Gastroesophageal sphincter (tissue), 4 donors: ENCODE data around the gene RIPOR3. TPM values are rescaled to one million over a fixed set of nuclear protein-coding genes. Genes with fewer than 3 reads are reported as not detected.

Source experiments
- ATAC-seq: fragments of 150-250 bp; one replicate; pipeline ENCODE4 v1.9.1; 2016; ENCODE audit warnings: mild to moderate bottlenecking, moderate library complexity
- H3K27ac ChIP-seq, 4 donors: fragments of 200-600 bp; sonication (generic) in 3 of 4; 1 replicate in 3 of 4; 2 replicates in 1 of 4; pipeline ENCODE4 v1.5.1; 2016 to 2019
- H3K27me3 ChIP-seq: fragments of 200-600 bp; sonication (generic); one replicate; pipeline ENCODE4 v1.5.1; 2019
- H3K36me3 ChIP-seq, 2 donors: fragments of 200-600 bp; sonication (generic); one replicate each; pipeline ENCODE4 v1.5.1; 2019; ENCODE audit warnings: control low read depth in 1 of 2
- H3K4me1 ChIP-seq, 3 donors: fragments of 200-600 bp; sonication (generic); 1 replicate in 2 of 3; 2 replicates in 1 of 3; pipeline ENCODE4 v1.5.1; 2016 to 2019; ENCODE audit warnings: control low read depth in 2 of 3
- H3K4me3 ChIP-seq, 2 donors: fragments of 200-600 bp; sonication (generic); one replicate each; pipeline ENCODE4 v1.5.1; 2019; ENCODE audit warnings: mild to moderate bottlenecking in 1 of 2, moderate library complexity in 1 of 2
- H3K9me3 ChIP-seq, 3 donors: fragments of 200-600 bp; sonication (generic); one replicate each; pipeline ENCODE4 v1.5.1; 2017 to 2019; ENCODE audit warnings: control low read depth in 2 of 3
- EP300 ChIP-seq: sonication (generic); formaldehyde crosslinking; IDR thresholded peaks from one replicate; pipeline ENCODE4 v1.6.1; 2017; ENCODE audit warnings: antibody characterized with exemption, mild to moderate bottlenecking
- POLR2A ChIP-seq, 2 donors: fragments of 450-650 bp; IDR thresholded peaks; one replicate each; pipeline ENCODE4 v1.6.1; 2017; ENCODE audit warnings: antibody characterized with exemption in 2 of 2, mild to moderate bottlenecking in 2 of 2, moderate library complexity in 1 of 2
- POLR2AphosphoS5 ChIP-seq: sonication (generic); formaldehyde crosslinking; IDR thresholded peaks from one replicate; pipeline ENCODE4 v1.6.1; 2017; ENCODE audit warnings: antibody characterized with exemption
- WGBS, 2 donors: methylation state at CpG; one replicate each; pipeline ENCODE4 v1.1.5; 2018; ENCODE audit warnings: low coverage in 1 of 2; 5-methylcytosine and 5-hydroxymethylcytosine counted together
- total RNA-seq, 4 donors: library from RNA; depleted of rRNA; stranded (reverse); fragments of >200 nt; gene quantifications; one replicate each; pipeline ENCODE4 v1.1.0, GENCODE V29; 2016
- TF ChIP-seq, protein P1 (sequence below), 4 experiments: fragments of 200-600 bp in 2 of 4; fragments of 450-650 bp in 2 of 4; sonication (generic) in 1 of 4; IDR thresholded peaks; one replicate each; pipeline ENCODE4 v1.5.1; 2017 to 2019; ENCODE audit warnings: antibody characterized with exemption in 4 of 4, mild to moderate bottlenecking in 2 of 4, moderate library complexity in 2 of 4

Gene RIPOR3
- total RNA-seq, 4 donors from 2014 or later, result 8.2 to 24.1 (median 12.9) TPM

GRCh38 chr20:50591233-50591852 lies 100.0 kb downstream of the RIPOR3 start:
- WGBS, 2 donors, result 71% methylated on average over 2 to 5 of the region's 5 CpGs
- no peak for TF ChIP-seq EP300
- no peak for TF ChIP-seq POLR2A (IDR thresholded peaks at IDR 0.05)
- no peak for TF ChIP-seq POLR2AphosphoS5
- TF ChIP-seq, protein P1, sequence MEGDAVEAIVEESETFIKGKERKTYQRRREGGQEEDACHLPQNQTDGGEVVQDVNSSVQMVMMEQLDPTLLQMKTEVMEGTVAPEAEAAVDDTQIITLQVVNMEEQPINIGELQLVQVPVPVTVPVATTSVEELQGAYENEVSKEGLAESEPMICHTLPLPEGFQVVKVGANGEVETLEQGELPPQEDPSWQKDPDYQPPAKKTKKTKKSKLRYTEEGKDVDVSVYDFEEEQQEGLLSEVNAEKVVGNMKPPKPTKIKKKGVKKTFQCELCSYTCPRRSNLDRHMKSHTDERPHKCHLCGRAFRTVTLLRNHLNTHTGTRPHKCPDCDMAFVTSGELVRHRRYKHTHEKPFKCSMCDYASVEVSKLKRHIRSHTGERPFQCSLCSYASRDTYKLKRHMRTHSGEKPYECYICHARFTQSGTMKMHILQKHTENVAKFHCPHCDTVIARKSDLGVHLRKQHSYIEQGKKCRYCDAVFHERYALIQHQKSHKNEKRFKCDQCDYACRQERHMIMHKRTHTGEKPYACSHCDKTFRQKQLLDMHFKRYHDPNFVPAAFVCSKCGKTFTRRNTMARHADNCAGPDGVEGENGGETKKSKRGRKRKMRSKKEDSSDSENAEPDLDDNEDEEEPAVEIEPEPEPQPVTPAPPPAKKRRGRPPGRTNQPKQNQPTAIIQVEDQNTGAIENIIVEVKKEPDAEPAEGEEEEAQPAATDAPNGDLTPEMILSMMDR (IDR thresholded peaks at IDR 0.05), result no peak
- Histone ChIP-seq H3K36me3 (peaks cover 0 to 32% of the 10 kb centered on the region in 2 donors), H3K27ac (no peak overlapping the region), H3K9me3 (no peaks in the 10 kb centered on the region), H3K4me3 (no peak overlapping the region), H3K27me3 (peaks cover 9% of the 10 kb centered on the region), H3K4me1 (peaks cover 0 to 44% (median 10%) of the 10 kb centered on the region in 3 donors)
- no peak for ATAC-seq

DNA sequence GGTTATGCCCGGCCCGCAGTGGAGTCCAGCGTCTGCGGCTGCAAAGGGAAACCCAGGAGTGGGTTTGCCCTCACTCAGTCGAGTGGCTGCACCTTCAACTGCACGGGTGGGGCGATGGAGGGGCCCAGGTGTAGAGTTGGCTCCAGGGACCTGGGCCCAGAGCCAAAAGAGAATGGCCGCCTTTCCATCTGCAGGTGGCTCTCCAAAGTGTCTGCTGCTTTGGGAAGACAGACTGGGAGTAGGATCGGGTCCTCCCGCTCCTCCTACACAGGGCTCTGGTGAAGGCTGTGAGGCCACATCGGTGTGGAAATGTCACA lies 101.0 kb downstream of the RIPOR3 start:
- Histone ChIP-seq H3K36me3 (peaks cover 0 to 43% of the 10 kb centered on the region in 2 donors), H3K27me3 (no peaks in the 10 kb centered on the region), H3K27ac (no peak overlapping the region), H3K4me1 (peaks cover 0 to 34% (median 10%) of the 10 kb centered on the region in 3 donors), H3K9me3 (no peaks in the 10 kb centered on the region), H3K4me3 (no peak overlapping the region)
- WGBS, 2 donors, result 80 to 100% methylated on average over 1 to 7 of the region's 11 CpGs
- ATAC-seq, result no peak
- TF ChIP-seq POLR2A (IDR thresholded peaks at IDR 0.05), result no peak

DNA sequence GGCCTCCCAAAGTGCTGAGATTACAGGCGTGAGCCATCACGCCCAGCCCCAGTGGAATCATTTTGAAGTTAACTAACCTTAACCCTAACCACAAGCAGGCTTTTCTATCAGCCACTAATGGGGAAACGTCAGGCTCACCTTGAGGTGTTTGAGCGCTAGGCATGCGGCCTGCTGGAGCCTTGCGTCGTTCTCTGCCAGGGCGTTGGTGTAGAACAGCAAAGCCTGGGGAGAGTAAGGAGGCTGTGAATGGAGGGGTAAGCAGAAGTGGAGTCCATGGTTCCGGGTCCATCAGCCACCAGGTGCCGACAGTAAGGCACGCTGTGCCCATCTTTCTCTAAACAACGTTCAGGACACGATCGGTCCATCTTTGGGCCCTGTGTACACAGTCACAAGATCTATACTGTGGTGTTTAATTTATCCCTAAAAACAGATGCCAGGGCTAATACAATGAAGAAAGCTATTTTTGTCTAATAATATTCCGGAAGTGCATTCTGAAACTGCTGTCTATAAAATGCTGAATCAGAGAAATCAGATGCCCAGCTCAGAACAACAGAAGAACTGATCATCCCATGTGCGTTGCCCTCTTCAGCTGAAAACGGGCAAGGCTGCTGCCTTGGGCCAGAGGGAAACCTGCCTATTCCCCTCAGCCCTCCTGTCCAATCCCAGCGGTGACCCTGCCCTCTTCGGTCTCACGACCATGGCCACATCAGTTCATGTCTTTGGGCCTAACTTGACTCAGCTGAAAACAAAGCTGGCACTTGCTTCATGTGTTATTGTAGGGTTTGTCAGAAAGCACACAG lies 101.6 kb downstream of the RIPOR3 start:
- TF ChIP-seq EP300, result no peak
- TF ChIP-seq, protein P1 (IDR thresholded peaks at IDR 0.05), result no peak
- TF ChIP-seq POLR2A (IDR thresholded peaks at IDR 0.05), result no peak
- no peak for TF ChIP-seq POLR2AphosphoS5
- 89 to 90% methylated on average over 9 to 12 of the region's 20 CpGs for WGBS, 2 donors

DNA sequence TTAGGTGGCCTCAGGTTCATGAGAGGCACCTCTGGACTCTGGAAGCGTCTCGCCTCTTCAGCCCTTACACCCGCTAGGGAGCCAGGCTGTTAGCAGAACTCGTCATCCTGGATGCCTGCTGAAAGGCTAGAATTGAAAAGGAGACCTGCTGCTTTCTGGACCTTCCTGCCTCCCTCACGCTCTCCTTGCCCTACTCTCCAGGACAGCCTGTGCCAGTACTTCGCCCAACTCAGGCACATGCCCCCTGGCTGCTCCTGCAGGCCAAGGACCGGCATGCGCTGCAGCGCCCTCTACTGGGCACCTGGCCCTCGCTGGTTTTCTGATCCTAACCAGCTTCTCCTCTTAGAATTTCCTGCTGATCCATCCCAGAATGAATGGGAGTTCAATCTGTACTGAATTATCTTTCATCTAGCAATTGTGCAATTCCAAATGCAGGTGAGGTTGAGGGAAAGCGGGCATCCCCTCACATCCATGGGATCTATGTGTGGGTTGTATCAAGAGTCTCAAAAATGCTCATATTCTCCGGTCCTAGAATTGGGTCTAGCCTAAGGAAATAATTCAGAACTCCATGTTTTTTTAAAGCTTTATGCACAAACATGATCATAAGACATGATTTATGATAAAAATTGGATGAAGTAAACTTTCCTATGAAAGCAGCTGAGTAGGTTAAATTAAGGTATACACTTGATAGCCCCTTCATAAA lies 103.2 kb downstream of the RIPOR3 start:
- peak; percentile 25 for ATAC-seq
- H3K4me1 ChIP-seq, result peaks cover 0 to 29% (median 10%) of the 10 kb centered on the region in 3 donors
- TF ChIP-seq EP300, result no peak
- TF ChIP-seq, protein P1 (IDR thresholded peaks at IDR 0.05), result peak in 3 of 4 experiments; percentile 68 to 86 (median 78)
- TF ChIP-seq POLR2AphosphoS5, result peak; percentile 39
- TF ChIP-seq POLR2A (IDR thresholded peaks at IDR 0.05), result no peak
- H3K27me3 ChIP-seq, result no peaks in the 10 kb centered on the region
- H3K36me3 ChIP-seq, result peaks cover 0 to 64% of the 10 kb centered on the region in 2 donors
- H3K27ac ChIP-seq, result peak overlapping the region in 1 of 4 donors; percentile 13
- WGBS, 2 donors, result 45 to 51% methylated on average over 6 to 7 of the region's 12 CpGs
- H3K9me3 ChIP-seq, result no peaks in the 10 kb centered on the region
- H3K4me3 ChIP-seq, result no peak overlapping the region

More for the DNA sequence above, 101.6 kb downstream of the RIPOR3 start:
- ATAC-seq, result no peak
- Histone ChIP-seq H3K36me3 (peaks cover 0 to 48% of the 10 kb centered on the region in 2 donors), H3K4me1 (peaks cover 0 to 30% (median 10%) of the 10 kb centered on the region in 3 donors), H3K9me3 (no peaks in the 10 kb centered on the region), H3K27me3 (no peaks in the 10 kb centered on the region), H3K4me3 (no peak overlapping the region), H3K27ac (no peak overlapping the region)

DNA sequence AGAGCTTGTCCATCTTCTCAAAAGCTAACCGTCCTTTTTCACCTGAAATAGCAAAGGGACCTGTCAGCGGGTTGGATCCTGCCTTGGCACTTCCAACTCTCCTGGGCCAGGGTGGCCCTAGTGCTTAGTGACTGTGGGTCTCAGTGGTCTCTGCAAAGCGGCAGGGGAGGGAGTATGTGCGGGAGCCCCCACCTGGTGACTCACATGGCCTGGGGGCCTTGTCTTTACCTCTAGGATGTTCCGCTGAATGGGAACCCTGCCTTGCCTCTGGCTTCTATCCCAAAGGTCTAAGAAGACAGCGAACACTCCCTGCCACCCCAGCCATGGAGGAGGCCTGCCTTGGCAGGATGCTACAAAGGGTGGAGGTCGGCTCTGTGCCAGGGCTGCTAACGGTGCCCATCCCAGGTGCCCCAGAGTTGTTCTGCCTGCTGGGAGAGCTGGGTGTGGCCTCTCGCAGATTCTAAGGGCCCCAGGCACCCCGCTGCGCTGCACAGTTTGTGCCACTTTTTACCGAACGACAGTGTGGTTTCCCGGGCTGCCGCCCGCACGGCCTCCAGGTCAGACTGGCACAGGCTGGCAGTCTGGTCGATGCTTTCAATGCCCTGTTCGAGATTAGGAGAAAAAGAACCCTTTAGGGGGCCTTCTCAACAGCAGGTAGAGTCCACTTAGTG lies 103.9 kb downstream of the RIPOR3 start:
- WGBS, 2 donors, result 94% methylated on average over 12 of the region's 19 CpGs; no CpG with 5 or more reads in 1 of the 2 donors
- no peak for ATAC-seq
- Histone ChIP-seq H3K27ac (peak overlapping the region in 1 of 4 donors; percentile 13), H3K36me3 (peaks cover 0 to 71% of the 10 kb centered on the region in 2 donors), H3K9me3 (no peaks in the 10 kb centered on the region), H3K27me3 (no peaks in the 10 kb centered on the region), H3K4me3 (no peak overlapping the region), H3K4me1 (peaks cover 0 to 21% (median 4%) of the 10 kb centered on the region in 3 donors)
- TF ChIP-seq POLR2AphosphoS5, result no peak
- no peak for TF ChIP-seq EP300
- TF ChIP-seq, protein P1 (IDR thresholded peaks at IDR 0.05), result no peak
- TF ChIP-seq POLR2A (IDR thresholded peaks at IDR 0.05), result no peak
